NCI-H1694 (cell line): ENCODE data around the gene RAC2.
A peak's percentile ranks its signal among the peaks of the same experiment; 100 is the strongest.

ENCODE experiments used
- DNase-seq: peaks from one replicate; lab custom pipeline; 2025; lab: John Stamatoyannopoulos, UW

RAC2 gene

DNA sequence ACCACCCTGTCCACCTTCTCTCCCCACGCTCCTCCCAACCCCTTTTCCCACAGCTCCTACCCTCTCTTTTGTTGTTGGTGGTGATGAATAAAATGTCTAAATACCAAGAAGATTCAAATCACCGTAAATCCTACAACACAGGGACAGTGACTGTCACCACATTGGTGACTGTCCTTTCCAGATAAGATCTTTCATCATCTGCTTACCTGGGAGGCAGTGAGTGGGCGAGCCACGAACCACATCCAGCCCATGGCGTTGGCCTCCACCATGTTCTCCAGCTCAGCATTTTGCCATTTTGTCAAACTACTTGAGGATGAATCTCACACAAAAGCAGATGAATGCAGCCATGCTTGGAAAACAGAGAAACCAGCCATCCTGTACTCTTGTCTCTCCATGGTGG is 31.6 kb upstream of the RAC2 start:
- DNase-seq, result no peak

- no peak for DNase-seq
These were observed 31.1 kb upstream of the RAC2 start for GRCh38 chr22:37275134-37275533.

DNA sequence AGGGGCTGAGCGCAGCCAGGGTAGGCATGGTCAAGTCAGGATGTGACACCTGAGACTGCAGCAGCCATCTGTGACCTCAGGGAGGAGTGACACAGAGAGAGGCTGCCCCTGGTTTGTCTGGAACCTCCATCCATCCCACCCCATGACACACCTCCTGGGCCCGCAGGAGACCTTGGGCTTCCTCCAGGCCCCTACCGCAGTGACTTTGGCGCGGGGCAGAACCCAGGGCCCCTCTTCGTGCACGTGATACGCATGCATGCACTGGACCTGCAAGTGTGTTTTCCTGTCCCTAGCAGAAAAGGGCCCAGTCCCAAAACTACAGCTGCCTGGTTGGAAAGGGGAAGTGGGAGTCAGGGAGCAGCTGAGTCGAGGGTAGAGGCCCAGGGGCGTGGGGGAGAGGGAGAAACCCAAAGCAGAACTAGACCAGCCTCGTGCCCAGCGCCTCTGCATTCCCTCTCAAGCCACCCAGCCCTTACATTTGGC is 30.4 kb upstream of the RAC2 start:
- DNase-seq, result no peak

DNA sequence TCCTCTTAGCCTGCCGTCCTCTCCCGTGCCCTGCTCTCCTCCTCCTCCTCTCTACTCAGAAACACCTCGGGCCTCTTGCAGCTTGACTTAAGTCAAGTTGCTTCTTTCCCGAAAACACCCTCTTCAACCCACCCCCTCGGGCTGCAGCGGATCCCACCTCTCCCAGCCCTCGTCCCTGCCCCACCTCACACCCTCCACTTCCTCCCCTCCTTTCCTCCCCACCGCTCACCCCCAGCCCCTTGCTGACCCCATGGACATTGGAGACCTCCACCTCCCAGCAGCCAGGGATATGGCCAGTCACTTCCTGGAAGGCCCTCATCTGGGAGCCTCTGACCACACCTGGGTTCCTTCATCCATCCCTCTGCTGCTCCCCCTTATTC is 29.8 kb upstream of the RAC2 start:
- DNase-seq, result no peak

- DNase-seq, result no peak
These were observed 29.2 kb upstream of the RAC2 start for GRCh38 chr22:37273126-37273845.

- no peak for DNase-seq
These were observed 27.0 kb upstream of the RAC2 start for GRCh38 chr22:37270928-37271650.

- DNase-seq, result no peak
These were observed 26.0 kb upstream of the RAC2 start for GRCh38 chr22:37269936-37270678.

DNA sequence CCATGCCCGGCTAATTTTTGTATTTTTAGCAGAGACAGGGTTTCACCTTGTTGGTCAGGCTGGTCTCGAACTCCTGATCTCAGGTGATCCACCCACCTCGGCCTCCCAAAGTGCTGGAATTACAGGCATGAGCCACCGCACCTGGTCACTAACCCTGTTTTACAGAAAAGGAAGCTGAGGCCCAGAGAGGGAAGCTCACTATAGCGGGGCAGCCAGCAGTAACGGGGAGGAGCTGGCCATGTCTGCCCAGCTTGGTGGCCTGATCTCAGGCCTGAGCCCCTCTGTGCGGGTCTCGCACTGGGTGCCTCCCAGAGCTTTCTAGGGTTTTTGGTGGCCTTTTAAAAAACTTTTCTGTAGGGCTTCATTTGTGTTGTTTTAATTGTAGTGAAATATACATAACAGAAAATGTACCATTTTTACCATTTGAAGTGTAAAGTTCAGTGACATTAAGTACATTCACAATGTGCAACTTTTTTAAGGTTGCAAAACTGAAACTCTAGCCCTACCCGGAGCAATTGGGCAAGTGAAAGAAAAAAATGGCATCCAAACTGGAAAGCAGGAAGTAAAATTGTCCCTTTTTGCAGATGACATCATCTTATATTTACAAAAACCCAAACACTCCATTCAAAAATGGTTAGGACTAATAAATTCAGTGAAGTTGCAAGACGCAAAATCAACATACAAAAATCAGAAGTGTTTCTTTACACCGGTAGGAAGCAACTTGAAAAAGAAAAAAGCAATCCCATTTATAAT is 23.8 kb upstream of the RAC2 start:
- no peak for DNase-seq

GRCh38 chr22:37267135-37267587 is 23.1 kb upstream of the RAC2 start:
- DNase-seq, result peak; percentile 28

DNA sequence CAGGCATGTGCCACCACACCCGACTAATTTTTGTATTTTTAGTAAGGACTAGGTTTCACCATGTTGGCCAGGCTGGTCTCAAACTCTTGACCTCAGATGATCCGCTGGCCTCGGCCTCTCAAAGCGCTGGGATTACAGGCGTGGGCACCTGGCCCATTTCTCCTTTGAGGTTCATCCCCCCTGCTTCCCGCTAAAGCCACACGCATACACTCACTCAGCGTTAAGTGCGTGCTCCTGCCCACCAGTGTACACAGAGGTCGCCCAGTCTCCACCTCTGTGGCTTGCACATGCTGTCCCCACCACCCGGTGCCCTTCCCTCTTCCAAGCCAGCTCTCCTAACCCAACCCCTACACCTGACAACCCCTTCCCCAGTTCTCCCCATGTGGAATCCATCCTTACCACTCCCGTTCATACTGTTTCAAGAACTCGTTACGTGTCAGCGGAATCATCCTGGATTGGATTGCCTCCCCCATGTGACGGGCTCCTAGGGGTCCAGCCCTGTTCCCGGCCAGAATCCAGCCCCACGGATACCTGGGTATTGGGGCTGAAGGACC is 22.6 kb upstream of the RAC2 start:
- no peak for DNase-seq

DNA sequence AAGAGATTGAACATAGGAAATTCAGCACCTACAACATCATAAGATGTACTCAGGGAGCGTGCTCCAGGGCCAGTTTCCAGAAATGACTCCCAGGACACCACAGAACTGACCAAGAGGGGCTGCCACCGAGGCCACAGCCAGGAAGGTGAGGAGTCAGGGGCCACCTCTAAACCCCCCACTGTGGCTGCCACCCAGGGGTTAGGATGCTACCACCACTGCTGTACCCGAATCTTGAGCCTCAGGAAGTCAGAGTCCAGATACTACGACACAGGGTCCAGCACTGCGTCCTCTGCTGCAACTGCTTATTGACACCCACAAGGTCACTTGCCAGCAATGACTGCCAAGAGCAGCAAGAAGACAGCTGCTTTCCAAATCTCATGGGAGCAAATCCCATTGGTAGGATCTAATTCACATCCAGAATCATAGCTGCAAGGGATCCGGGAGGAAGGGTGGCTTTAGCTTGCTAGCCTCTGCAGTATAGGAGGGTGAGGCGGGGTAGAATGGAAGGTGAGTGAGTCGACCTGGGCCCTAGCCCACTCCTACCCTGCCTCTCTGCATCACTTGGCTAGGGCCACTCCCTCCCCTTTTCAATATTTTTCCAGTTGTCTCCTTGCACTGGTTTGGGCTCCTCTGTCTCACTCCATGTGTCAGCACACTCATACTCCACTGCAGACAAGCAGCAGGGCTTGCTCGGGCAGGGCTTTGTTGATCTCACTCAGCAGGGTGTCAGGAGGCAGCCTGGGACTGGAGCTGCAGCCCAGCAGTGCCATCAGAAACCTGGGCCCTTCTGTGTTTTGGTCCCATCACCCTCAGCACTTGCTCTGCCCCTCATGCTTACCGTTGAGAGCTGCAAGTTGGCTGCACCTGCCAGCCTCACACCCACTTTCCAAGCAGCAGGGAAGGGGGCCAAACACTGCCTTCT is 20.2 kb upstream of the RAC2 start:
- no peak for DNase-seq

- DNase-seq, result no peak
These were observed 18.3 kb upstream of the RAC2 start for GRCh38 chr22:37262346-37262745.

- DNase-seq, result peak; percentile 33
These were observed 16.9 kb upstream of the RAC2 start for GRCh38 chr22:37260901-37261336.

DNA sequence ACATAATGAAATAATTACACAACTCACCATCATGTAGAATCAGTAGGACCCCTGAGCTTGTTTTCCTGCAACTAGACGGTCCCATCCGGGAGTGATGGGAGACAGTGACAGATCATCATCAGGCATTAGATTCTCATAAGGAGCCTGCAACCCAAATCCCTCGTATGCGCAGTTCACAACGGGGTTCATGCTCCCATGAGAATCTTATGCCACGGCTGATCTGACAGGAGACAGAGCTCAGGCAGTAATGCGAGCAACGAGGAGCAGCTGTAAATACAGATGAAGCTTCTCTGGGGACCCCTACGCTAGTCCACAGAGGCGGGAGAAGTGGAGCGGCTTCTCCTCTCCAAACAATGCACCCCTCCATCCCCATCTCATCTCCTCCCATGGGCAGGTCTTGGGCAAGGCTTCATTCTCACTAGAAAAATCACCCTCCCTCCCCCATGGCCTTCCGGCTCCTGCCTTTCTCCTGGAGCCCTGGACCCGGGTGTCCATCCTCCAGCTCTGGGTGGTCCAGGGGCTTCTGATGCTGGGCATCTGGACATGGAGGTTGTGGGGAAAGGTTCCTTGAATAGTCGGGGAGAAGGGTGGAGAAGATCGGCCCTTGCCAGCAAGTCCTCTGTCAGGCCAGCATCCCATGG is 16.2 kb upstream of the RAC2 start:
- DNase-seq, result no peak

GRCh38 chr22:37259540-37260029 is 15.5 kb upstream of the RAC2 start:
- DNase-seq, result no peak

DNA sequence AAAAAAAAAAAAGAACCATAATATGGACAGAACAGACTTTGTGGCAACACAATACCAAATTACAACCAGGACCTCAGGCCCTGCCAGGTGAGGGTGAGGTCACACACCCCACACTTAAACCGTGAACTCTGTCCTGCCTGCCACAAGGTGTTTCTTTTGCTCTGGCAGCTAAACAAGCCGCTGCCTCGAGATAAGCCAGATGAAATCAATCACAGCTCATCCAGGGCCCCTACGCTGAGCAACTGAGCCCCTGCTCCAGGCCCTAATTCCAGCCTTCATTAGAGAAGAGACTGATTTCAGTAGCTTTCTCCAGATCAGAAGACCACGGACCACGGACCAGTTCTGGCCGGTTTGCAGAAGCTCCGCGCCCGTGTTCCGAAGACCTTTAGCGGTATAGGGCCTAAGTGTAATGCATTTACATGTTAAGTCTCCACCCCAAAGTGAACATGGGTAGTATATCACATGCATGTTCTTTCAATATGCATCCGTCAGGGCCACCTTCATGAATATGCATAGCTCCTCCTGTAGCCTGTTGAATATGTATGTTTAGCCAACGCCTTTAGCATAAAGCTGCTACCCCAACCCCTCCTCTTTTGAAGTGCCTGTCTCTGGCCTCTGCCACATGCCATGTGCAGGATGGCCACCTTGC is 14.8 kb upstream of the RAC2 start:
- no peak for DNase-seq

- no peak for DNase-seq
These were observed 14.1 kb upstream of the RAC2 start for GRCh38 chr22:37258005-37258752.

DNA sequence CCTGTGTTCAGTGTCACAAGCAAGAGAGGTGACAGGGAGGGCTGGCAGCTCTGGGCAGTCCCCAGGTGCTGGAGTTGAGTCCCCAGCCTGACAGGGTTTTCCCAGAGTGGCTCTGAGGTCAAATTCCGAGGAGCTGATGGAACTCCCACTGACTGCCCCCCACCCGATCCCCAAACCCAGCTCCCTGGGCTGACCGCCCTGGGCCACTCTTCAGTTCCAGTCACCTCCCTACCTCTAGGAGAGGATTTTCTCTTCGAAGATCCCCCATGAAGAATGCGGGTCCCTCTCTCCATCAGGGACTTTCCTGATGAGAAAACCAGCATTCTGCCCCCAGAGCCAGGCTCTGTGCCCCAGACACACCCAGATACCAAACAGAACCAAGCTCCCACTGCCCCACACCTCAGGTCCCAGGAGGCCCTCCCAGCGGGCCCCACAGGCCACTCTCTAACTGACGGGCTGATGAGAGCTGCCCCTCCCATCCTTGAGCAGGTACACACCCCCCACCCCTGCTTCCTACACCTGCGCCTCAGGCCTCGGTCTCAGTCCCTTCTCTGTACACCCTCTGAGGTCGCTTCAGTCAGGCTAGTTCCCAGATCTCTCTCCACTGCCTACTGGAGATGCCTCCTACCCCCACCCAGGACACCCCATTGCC is 12.1 kb upstream of the RAC2 start:
- DNase-seq, result no peak
